Esophagus muscularis mucosa (tissue), 4 donors: ENCODE results near the gene LRP3. TPM values are rescaled to one million over a fixed set of nuclear protein-coding genes. Genes with fewer than 3 reads are reported as not detected.

Source experiments
- DNase-seq: peaks from one replicate; pipeline ENCODE4 v3.0.0-alpha.2; 2017; ENCODE audit errors: extremely low spot score
- H3K27ac ChIP-seq, 4 donors: fragments of 200-600 bp; sonication (generic); replicated peaks in 1 of 4; 1 replicate in 3 of 4; 2 replicates in 1 of 4; pipeline ENCODE4 v1.5.1; 2016 to 2019; ENCODE audit warnings: mild to moderate bottlenecking in 1 of 4
- H3K27me3 ChIP-seq, 4 donors: fragments of 200-600 bp; sonication (generic); one replicate each; pipeline versions ENCODE4 v1.5.1 to v1.6.0; 2016 to 2019
- H3K36me3 ChIP-seq, 4 donors: fragments of 200-600 bp; sonication (generic); one replicate each; pipeline ENCODE4 v1.5.1; 2016 to 2019
- H3K4me1 ChIP-seq, 4 donors: fragments of 200-600 bp; sonication (generic); one replicate each; pipeline ENCODE4 v1.5.1; 2016 to 2019
- H3K4me3 ChIP-seq, 4 donors: fragments of 200-600 bp; sonication (generic); 1 replicate in 2 of 4; 2 replicates in 2 of 4; pipeline ENCODE4 v1.5.1; 2016 to 2019; ENCODE audit warnings: mild to moderate bottlenecking in 4 of 4, moderate library complexity in 1 of 4
- H3K9me3 ChIP-seq, 4 donors: fragments of 200-600 bp; sonication (generic); 1 replicate in 3 of 4; 2 replicates in 1 of 4; pipeline ENCODE4 v1.5.1; 2016 to 2019
- CTCF ChIP-seq, 3 experiments: fragments of 200-600 bp in 2 of 3; fragments of 450-650 bp in 1 of 3; sonication (generic) in 2 of 3; IDR thresholded peaks; one replicate each; pipeline ENCODE4 v1.5.1; 2017 to 2019; ENCODE audit warnings: antibody characterized with exemption in 3 of 3, mild to moderate bottlenecking in 2 of 3, moderate library complexity in 1 of 3
- EP300 ChIP-seq: sonication (generic); formaldehyde crosslinking; IDR thresholded peaks from one replicate; pipeline ENCODE4 v1.6.1; 2017; ENCODE audit warnings: antibody characterized with exemption
- POLR2A ChIP-seq: fragments of 450-650 bp; IDR thresholded peaks from one replicate; pipeline ENCODE4 v1.6.1; 2017; ENCODE audit warnings: antibody characterized with exemption, moderate library complexity, mild to moderate bottlenecking, low read depth
- POLR2AphosphoS5 ChIP-seq, 2 donors: sonication (generic); formaldehyde crosslinking; IDR thresholded peaks; one replicate each; pipeline ENCODE4 v1.6.1; 2017; ENCODE audit warnings: antibody characterized with exemption in 2 of 2
- WGBS: methylation state at CpG from one replicate; pipeline ENCODE4 v1.1.5; 2018; 5-methylcytosine and 5-hydroxymethylcytosine counted together
- intact Hi-C: fragments of 100-400 bp; cut with DNase I; formaldehyde crosslinking; loops from one replicate; pipeline ENCODE4 v1.15.1; 2023
- total RNA-seq, 4 donors: library from RNA; depleted of rRNA; stranded (reverse); fragments of >200 nt; gene quantifications; one replicate each; pipeline versions ENCODE4 v1.1.0 to v1.2.1, GENCODE V29; 2016

The LRP3 gene
- total RNA-seq, 4 donors from 2014 or later = 34.5 to 76.7 (median 62.6) TPM

GRCh38 chr19:33204136-33204973 is 10.2 kb downstream of the LRP3 start:
- Histone ChIP-seq H3K4me1 (no peaks in the 10 kb centered on the region), H3K27me3 (no peaks in the 10 kb centered on the region), H3K9me3 (no peaks in the 10 kb centered on the region), H3K27ac (no peak overlapping the region), H3K36me3 (peaks cover 3 to 66% (median 49%) of the 10 kb centered on the region in 4 donors), H3K4me3 (no peak overlapping the region)
- TF ChIP-seq POLR2AphosphoS5 (IDR thresholded peaks at IDR 0.05) (no peak), CTCF (IDR thresholded peaks at IDR 0.05) (no peak), POLR2A (no peak), EP300 (no peak)
- WGBS = 90% methylated on average over 15 of the region's 32 CpGs
- intact Hi-C loops = no loop called here
- no peak for DNase-seq

- Histone ChIP-seq H3K27me3 (no peaks in the 10 kb centered on the region), H3K36me3 (peaks cover 3 to 63% (median 47%) of the 10 kb centered on the region in 4 donors)
- 93% methylated on average over 18 of the region's 27 CpGs for WGBS
Observed at GRCh38 chr19:33205110-33205509, 11.0 kb downstream of the LRP3 start.

DNA sequence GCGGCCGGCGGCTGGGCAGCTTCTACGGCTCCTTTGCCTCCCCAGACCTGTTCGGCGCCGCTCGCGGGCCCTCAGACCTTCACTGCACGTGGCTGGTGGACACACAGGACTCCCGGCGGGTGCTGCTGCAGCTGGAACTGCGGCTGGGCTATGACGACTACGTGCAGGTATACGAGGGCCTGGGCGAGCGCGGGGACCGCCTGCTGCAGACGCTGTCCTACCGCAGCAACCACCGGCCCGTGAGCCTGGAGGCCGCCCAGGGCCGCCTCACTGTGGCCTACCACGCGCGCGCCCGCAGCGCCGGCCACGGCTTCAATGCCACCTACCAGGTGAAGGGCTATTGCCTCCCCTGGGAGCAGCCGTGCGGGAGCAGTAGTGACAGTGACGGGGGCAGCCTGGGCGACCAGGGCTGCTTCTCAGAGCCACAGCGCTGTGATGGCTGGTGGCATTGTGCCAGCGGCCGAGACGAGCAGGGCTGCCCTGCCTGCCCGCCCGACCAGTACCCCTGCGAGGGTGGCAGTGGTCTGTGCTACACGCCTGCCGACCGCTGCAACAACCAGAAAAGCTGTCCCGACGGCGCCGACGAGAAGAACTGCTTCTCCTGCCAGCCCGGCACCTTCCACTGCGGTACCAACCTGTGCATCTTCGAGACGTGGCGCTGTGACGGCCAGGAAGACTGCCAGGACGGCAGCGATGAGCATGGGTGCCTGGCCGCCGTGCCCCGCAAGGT is 11.6 kb downstream of the LRP3 start:
- no peaks in the 10 kb centered on the region for H3K27me3 ChIP-seq
- no peaks in the 10 kb centered on the region for H3K9me3 ChIP-seq
- no peaks in the 10 kb centered on the region for H3K4me1 ChIP-seq
- H3K36me3 ChIP-seq = peaks cover 3 to 63% (median 47%) of the 10 kb centered on the region in 4 donors
- H3K27ac ChIP-seq = no peak overlapping the region
- 96% methylated on average over 9 of the region's 64 CpGs for WGBS
- DNase-seq = no peak
- TF ChIP-seq EP300 = no peak
- TF ChIP-seq POLR2AphosphoS5 (IDR thresholded peaks at IDR 0.05) = no peak
- TF ChIP-seq CTCF (IDR thresholded peaks at IDR 0.05) = no peak
- TF ChIP-seq POLR2A = no peak
- H3K4me3 ChIP-seq = no peak overlapping the region
- intact Hi-C loops = no loop called here

More at GRCh38 chr19:33205110-33205509, 11.0 kb downstream of the LRP3 start:
- intact Hi-C loops = no loop called here
- Histone ChIP-seq H3K4me3 (no peak overlapping the region), H3K4me1 (no peaks in the 10 kb centered on the region), H3K9me3 (no peaks in the 10 kb centered on the region), H3K27ac (no peak overlapping the region)
- TF ChIP-seq POLR2AphosphoS5 (IDR thresholded peaks at IDR 0.05) = no peak
- TF ChIP-seq POLR2A = no peak
- no peak for TF ChIP-seq CTCF (IDR thresholded peaks at IDR 0.05)
- TF ChIP-seq EP300 = no peak
- no peak for DNase-seq

- peaks cover 3 to 63% (median 46%) of the 10 kb centered on the region in 4 donors for H3K36me3 ChIP-seq
- DNase-seq = no peak
- no peaks in the 10 kb centered on the region for H3K27me3 ChIP-seq
- H3K4me1 ChIP-seq = no peaks in the 10 kb centered on the region
- TF ChIP-seq POLR2AphosphoS5 (IDR thresholded peaks at IDR 0.05) (no peak), CTCF (IDR thresholded peaks at IDR 0.05) (no peak), POLR2A (no peak), EP300 (no peak)
- H3K27ac ChIP-seq = no peak overlapping the region
- 93% methylated on average over 8 of the region's 38 CpGs for WGBS
- no peak overlapping the region for H3K4me3 ChIP-seq
- no peaks in the 10 kb centered on the region for H3K9me3 ChIP-seq
- intact Hi-C loops = no loop called here
Observed at GRCh38 chr19:33206261-33207039, 12.3 kb downstream of the LRP3 start.
